ENCODE measurements around the gene COG6. TPM values are rescaled to one million over a fixed set of nuclear protein-coding genes. Genes with fewer than 3 reads are reported as not detected.

Gene COG6
- total and polyA plus RNA-seq, 4 donors: 4.5 to 10.7 (median 8.0) TPM

DNA sequence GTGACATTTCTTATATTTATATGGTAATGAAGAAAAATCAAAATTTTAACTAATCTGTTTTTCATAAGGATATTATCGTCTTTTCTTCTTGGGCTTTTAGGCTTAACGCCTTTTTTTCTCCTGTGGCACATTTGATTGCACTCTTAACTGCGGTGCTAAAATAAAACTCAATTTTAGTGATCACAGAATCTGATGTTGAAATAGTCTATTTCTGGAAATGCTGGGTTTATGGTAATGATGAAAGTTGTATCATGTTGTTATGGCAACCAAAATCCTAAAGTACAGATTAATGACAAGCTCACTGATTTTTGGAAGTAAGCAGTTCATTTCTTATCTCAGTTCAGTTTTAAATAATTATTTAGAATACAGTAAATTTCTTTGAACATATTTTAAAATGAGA is 85.3 kb downstream of the COG6 start:
- no peaks in the 10 kb centered on the region for H3K9me3 ChIP-seq (ENCODE audit: control insufficient read depth in 4 of 4, low read length in 3 of 4)
- no peaks in the 10 kb centered on the region for H3K27me3 ChIP-seq (ENCODE audit: control insufficient read depth in 4 of 4, insufficient read depth in 4 of 4, low read length in 3 of 4)
- no peak overlapping the region for H3K9ac ChIP-seq (ENCODE audit: low read depth in 1 of 2, low read length in 2 of 2)
- H3K4me1 ChIP-seq (ENCODE audit: control insufficient read depth in 4 of 4, insufficient read depth in 4 of 4, low read length in 3 of 4): no peaks in the 10 kb centered on the region
- TF ChIP-seq FOXA2 (IDR thresholded peaks at IDR 0.05) (no peak), RXRA (IDR thresholded peaks at IDR 0.05) (no peak), HNF4A (conservative IDR thresholded peaks at IDR 0.05) (no peak), EGR1 (IDR thresholded peaks at IDR 0.05; ENCODE audit: low read depth in 2 of 2) (no peak), FOXA1 (IDR thresholded peaks at IDR 0.05) (no peak), NR2F2 (IDR thresholded peaks at IDR 0.05) (no peak)
- TF ChIP-seq, protein P1, sequence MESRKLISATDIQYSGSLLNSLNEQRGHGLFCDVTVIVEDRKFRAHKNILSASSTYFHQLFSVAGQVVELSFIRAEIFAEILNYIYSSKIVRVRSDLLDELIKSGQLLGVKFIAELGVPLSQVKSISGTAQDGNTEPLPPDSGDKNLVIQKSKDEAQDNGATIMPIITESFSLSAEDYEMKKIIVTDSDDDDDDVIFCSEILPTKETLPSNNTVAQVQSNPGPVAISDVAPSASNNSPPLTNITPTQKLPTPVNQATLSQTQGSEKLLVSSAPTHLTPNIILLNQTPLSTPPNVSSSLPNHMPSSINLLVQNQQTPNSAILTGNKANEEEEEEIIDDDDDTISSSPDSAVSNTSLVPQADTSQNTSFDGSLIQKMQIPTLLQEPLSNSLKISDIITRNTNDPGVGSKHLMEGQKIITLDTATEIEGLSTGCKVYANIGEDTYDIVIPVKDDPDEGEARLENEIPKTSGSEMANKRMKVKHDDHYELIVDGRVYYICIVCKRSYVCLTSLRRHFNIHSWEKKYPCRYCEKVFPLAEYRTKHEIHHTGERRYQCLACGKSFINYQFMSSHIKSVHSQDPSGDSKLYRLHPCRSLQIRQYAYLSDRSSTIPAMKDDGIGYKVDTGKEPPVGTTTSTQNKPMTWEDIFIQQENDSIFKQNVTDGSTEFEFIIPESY (IDR thresholded peaks at IDR 0.05): no peak
- TF ChIP-seq, protein P2, sequence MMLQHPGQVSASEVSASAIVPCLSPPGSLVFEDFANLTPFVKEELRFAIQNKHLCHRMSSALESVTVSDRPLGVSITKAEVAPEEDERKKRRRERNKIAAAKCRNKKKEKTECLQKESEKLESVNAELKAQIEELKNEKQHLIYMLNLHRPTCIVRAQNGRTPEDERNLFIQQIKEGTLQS (IDR thresholded peaks at IDR 0.05): no peak
- TF ChIP-seq, protein P3, sequence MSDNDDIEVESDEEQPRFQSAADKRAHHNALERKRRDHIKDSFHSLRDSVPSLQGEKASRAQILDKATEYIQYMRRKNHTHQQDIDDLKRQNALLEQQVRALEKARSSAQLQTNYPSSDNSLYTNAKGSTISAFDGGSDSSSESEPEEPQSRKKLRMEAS (IDR thresholded peaks at IDR 0.05): no peak
- DNase-seq (ENCODE audit: low spot score): no peak
- H3K36me3 ChIP-seq (ENCODE audit: control insufficient read depth in 4 of 4, insufficient read depth in 3 of 4, low read depth in 1 of 4, low read length in 3 of 4): peaks cover 0 to 4% (median 2%) of the 10 kb centered on the region in 4 donors
- H3K27ac ChIP-seq (ENCODE audit: low read depth in 1 of 2, low read length in 2 of 2): no peak overlapping the region
- H3K4me3 ChIP-seq (ENCODE audit: low read depth in 1 of 3, low read length in 3 of 3): no peak overlapping the region
- 97% methylated on average over 3 of the region's 3 CpGs for WGBS

DNA sequence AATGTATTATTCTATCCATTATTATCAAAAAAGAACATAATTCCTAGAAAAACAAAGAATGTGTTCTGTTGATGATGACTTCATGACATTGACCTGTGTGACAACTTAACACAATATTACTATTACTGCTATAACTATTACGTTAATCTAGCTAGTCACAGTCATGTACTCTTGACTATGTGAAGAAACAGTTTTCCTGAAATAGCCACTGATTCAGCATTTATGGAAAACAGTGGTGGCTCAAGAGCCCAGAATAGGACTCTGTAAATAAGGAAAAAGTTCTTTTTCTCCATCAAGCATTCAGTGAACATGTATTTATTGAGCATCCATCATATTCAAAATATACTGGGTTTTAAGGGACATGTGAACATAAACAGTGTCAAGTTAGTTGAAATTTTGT is 93.5 kb downstream of the COG6 start:
- no peak overlapping the region for H3K9ac ChIP-seq (ENCODE audit: low read depth in 1 of 2, low read length in 2 of 2)
- no peak for DNase-seq (ENCODE audit: low spot score)
- WGBS: 43% methylated on average over 1 of the region's 1 CpG
- H3K4me1 ChIP-seq (ENCODE audit: control insufficient read depth in 4 of 4, insufficient read depth in 4 of 4, low read length in 3 of 4): peaks cover 0 to 3% (median 0%) of the 10 kb centered on the region in 4 donors
- no peaks in the 10 kb centered on the region for H3K9me3 ChIP-seq (ENCODE audit: control insufficient read depth in 4 of 4, low read length in 3 of 4)
- TF ChIP-seq, protein P4, sequence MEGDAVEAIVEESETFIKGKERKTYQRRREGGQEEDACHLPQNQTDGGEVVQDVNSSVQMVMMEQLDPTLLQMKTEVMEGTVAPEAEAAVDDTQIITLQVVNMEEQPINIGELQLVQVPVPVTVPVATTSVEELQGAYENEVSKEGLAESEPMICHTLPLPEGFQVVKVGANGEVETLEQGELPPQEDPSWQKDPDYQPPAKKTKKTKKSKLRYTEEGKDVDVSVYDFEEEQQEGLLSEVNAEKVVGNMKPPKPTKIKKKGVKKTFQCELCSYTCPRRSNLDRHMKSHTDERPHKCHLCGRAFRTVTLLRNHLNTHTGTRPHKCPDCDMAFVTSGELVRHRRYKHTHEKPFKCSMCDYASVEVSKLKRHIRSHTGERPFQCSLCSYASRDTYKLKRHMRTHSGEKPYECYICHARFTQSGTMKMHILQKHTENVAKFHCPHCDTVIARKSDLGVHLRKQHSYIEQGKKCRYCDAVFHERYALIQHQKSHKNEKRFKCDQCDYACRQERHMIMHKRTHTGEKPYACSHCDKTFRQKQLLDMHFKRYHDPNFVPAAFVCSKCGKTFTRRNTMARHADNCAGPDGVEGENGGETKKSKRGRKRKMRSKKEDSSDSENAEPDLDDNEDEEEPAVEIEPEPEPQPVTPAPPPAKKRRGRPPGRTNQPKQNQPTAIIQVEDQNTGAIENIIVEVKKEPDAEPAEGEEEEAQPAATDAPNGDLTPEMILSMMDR (IDR thresholded peaks at IDR 0.05; ENCODE audit: low read depth, low read length, missing input control): no peak
- TF ChIP-seq RAD21 (IDR thresholded peaks at IDR 0.05): no peak
- no peak for TF ChIP-seq JUND (IDR thresholded peaks at IDR 0.05)
- TF ChIP-seq, protein P1 (IDR thresholded peaks at IDR 0.05): no peak
- TF ChIP-seq HNF4A (conservative IDR thresholded peaks at IDR 0.05): no peak
- TF ChIP-seq FOXA1 (IDR thresholded peaks at IDR 0.05): no peak
- no peak for TF ChIP-seq EGR1 (IDR thresholded peaks at IDR 0.05; ENCODE audit: low read depth in 2 of 2)
- TF ChIP-seq RXRA (IDR thresholded peaks at IDR 0.05): no peak
- TF ChIP-seq, protein P2 (IDR thresholded peaks at IDR 0.05): no peak
- H3K27me3 ChIP-seq (ENCODE audit: control insufficient read depth in 4 of 4, insufficient read depth in 4 of 4, low read length in 3 of 4): no peaks in the 10 kb centered on the region
- no peak overlapping the region for H3K27ac ChIP-seq (ENCODE audit: low read depth in 1 of 2, low read length in 2 of 2)
- no peak overlapping the region for H3K4me3 ChIP-seq (ENCODE audit: low read depth in 1 of 3, low read length in 3 of 3)
- H3K36me3 ChIP-seq (ENCODE audit: control insufficient read depth in 4 of 4, insufficient read depth in 3 of 4, low read depth in 1 of 4, low read length in 3 of 4): no peaks in the 10 kb centered on the region

Measured in liver (tissue), 9 donors.